K562 (cell line): Measurements from ENCODE around the gene WWC2. TPM values are rescaled to one million over a fixed set of nuclear protein-coding genes. Genes with fewer than 3 reads are reported as not detected.

ENCODE experiments used
- ATAC-seq: fragments of 200-7000 bp; cut with Tn5 transposase; 3 replicates; pipeline ENCODE4 v1.9.1; 2020; ENCODE audit warnings: moderate library complexity
- BruUV-seq: library from RNA; stranded (reverse); fragments of 400-500 nt; replicated peaks from 2 replicates; lab custom pipeline; 2021; lab: Mats Ljungman, UMichigan
- CTCF ChIA-PET: fragments of 300-600 bp; formaldehyde crosslinking; extraction: SDS; loops from one replicate; lab custom pipeline; 2021; ENCODE audit warnings: low intra/inter-chr PET ratio; lab: Yijun Ruan, JAX
- POLR2A ChIA-PET: fragments of 300-600, 350-650 bp; sonication (Branson Sonifier 250); formaldehyde crosslinking; extraction: SDS; loops from one replicate; lab custom pipeline; 2021; ENCODE audit warnings: antibody characterized with exemption, inconsistent platforms; lab: Yijun Ruan, JAX
- DNase-seq, 4 experiments: peaks; one replicate each; pipeline versions ENCODE4 v3.0.0 to v3.0.0-alpha.2; 2011 to 2018; ENCODE audit warnings: low spot score in 3 of 4, mixed read lengths in 3 of 4; ENCODE audit errors: extremely low read depth in 1 of 4
- FAIRE-seq: peaks from 2 replicates; lab custom pipeline; 2011; peaks lifted over from hg19 to GRCh38; lab: Jason Lieb, UNC
- H2AFZ ChIP-seq: 2 replicates; pipeline ENCODE4 v1.6.0; 2011; ENCODE audit warnings: low read depth, low read length, control low read depth, inconsistent platforms
- H3K27ac ChIP-seq: fragments of 200-600 bp; 3 replicates; pipeline ENCODE4 v1.8.0; 2011; ENCODE audit warnings: low read depth, mild to moderate bottlenecking, control low read depth, inconsistent platforms, low read length, moderate library complexity, mixed read lengths; ENCODE audit errors: extremely low read depth
- H3K27me3 ChIP-seq, 2 experiments: fragments of 300-600 bp in 1 of 2; 2 replicates in 1 of 2; 3 replicates in 1 of 2; pipeline versions ENCODE4 v1.6.0 to v1.8.0; 2011; ENCODE audit warnings: inconsistent platforms in 2 of 2, low read length in 2 of 2, mild to moderate bottlenecking in 1 of 2, mixed read lengths in 1 of 2, moderate library complexity in 1 of 2; ENCODE audit not compliant: control insufficient read depth in 2 of 2, insufficient read depth in 2 of 2
- H3K36me3 ChIP-seq: fragments of 300-600 bp; 3 replicates; pipeline ENCODE4 v1.8.0; 2011; ENCODE audit warnings: mild to moderate bottlenecking, low read length, inconsistent platforms; ENCODE audit not compliant: control insufficient read depth, insufficient read depth
- H3K4me1 ChIP-seq, 2 experiments: fragments of 200-600 bp in 1 of 2; replicated peaks in 1 of 2; 2 replicates in 1 of 2; 3 replicates in 1 of 2; pipeline versions ENCODE4 v1.5.1 to v1.8.0; 2011; ENCODE audit warnings: inconsistent platforms in 2 of 2, low read length in 2 of 2, mild to moderate bottlenecking in 1 of 2, mixed read lengths in 1 of 2, moderate library complexity in 1 of 2; ENCODE audit not compliant: control insufficient read depth in 2 of 2, insufficient read depth in 2 of 2
- H3K4me2 ChIP-seq: 2 replicates; pipeline ENCODE4 v1.6.1; 2011; ENCODE audit warnings: low read length, control low read depth, inconsistent platforms, mixed read lengths; ENCODE audit not compliant: insufficient read depth
- H3K4me3 ChIP-seq: fragments of 200-600 bp; sonication (generic), shearing (Covaris generic); 2 replicates; pipeline ENCODE4 v1.5.1; 2016; ENCODE audit warnings: control low read depth, inconsistent platforms
- H3K79me2 ChIP-seq: fragments of 200-600 bp; 3 replicates; pipeline ENCODE4 v1.8.0; 2011; ENCODE audit warnings: low read length, inconsistent platforms; ENCODE audit not compliant: control insufficient read depth, insufficient read depth
- H3K9ac ChIP-seq, 2 experiments: 2 replicates each; pipeline versions ENCODE4 v1.6.0 to v1.6.1; 2011; ENCODE audit warnings: low read depth in 2 of 2, low read length in 2 of 2, control low read depth in 1 of 2, inconsistent platforms in 1 of 2, mild to moderate bottlenecking in 1 of 2, mixed read lengths in 1 of 2; ENCODE audit not compliant: insufficient read depth in 1 of 2
- H3K9me1 ChIP-seq: one replicate; pipeline ENCODE4 v1.6.0; 2011; ENCODE audit warnings: inconsistent platforms, mild to moderate bottlenecking, low read length, moderate library complexity; ENCODE audit not compliant: control insufficient read depth, insufficient read depth
- H3K9me3 ChIP-seq: replicated peaks from 2 replicates; pipeline ENCODE4 v1.5.1; 2011; ENCODE audit warnings: low read depth, low read length, inconsistent platforms; ENCODE audit not compliant: control insufficient read depth, insufficient read depth
- H4K20me1 ChIP-seq: replicated peaks from 2 replicates; pipeline ENCODE4 v1.6.1; 2011; ENCODE audit warnings: low read length, inconsistent platforms, mixed read lengths; ENCODE audit not compliant: control insufficient read depth, insufficient read depth
- FUS ChIP-seq: fragments of 200-400 bp; formaldehyde crosslinking; optimal IDR thresholded peaks from 2 replicates; pipeline ENCODE3; 2017; ENCODE audit warnings: low read depth, low read length
- ILK ChIP-seq: fragments of 450-650 bp; IDR thresholded peaks from 2 replicates; pipeline ENCODE4 v1.6.1; 2016; ENCODE audit warnings: missing genetic modification characterization, low read depth, mild to moderate bottlenecking, missing compliant biosample characterization, moderate library complexity, borderline replicate concordance
- RAD51 ChIP-seq: fragments of 450-650 bp; IDR thresholded peaks from 2 replicates; pipeline ENCODE4 v1.7.1; 2016; ENCODE audit warnings: low read depth, mild to moderate bottlenecking, borderline replicate concordance
- SETDB1 ChIP-seq: IDR thresholded peaks from one replicate; pipeline ENCODE4 v1.6.1; 2012; ENCODE audit warnings: low read length, control low read depth, inconsistent platforms
- ZNF217 ChIP-seq: sonication (generic); formaldehyde crosslinking; IDR thresholded peaks from 2 replicates; pipeline ENCODE4 v1.8.0; 2022; ENCODE audit warnings: mild to moderate bottlenecking, missing genetic modification reagents
- ZNF444 ChIP-seq: fragments of 250-450 bp; sonication (Bioruptor Pico); IDR thresholded peaks from 2 replicates; pipeline ENCODE4 v1.4.0; 2020; ENCODE audit warnings: mild to moderate bottlenecking, moderate library complexity
- ZNF561 ChIP-seq: fragments of 450-650 bp; formaldehyde crosslinking; conservative IDR thresholded peaks from 2 replicates; pipeline ENCODE4 v1.4.0; 2020; ENCODE audit warnings: mild to moderate bottlenecking, moderate library complexity
- WGBS: fragments of 100-300 bp; shearing (Covaris generic); methylation state at CpG from one replicate; pipeline ENCODE4 v1.1.6; 2016; ENCODE audit warnings: low coverage, mixed read lengths; ENCODE audit not compliant: insufficient coverage; ENCODE audit errors: missing lambda C conversion rate; 5-methylcytosine and 5-hydroxymethylcytosine counted together
- in situ Hi-C: fragments of 300-500 bp; cut with MboI; formaldehyde crosslinking; loops from 4 replicates; pipeline ENCODE4 v1.15.0; 2018; ENCODE audit warnings: inconsistent platforms, mixed read lengths
- intact Hi-C: fragments of 100-400 bp; cut with micrococcal nuclease; formaldehyde crosslinking; loops from 2 replicates; pipeline ENCODE4 v1.14.2; 2022
- polyA plus RNA-seq, 8 experiments: library from polyadenylated mRNA; depleted of rRNA in 4 of 8; stranded (reverse) in 5 of 8; unstranded in 3 of 8; fragments of >200 nt; fragmentation: Nextera tagmentation in 2 of 8; fragmentation: Illumina TruSeq in 1 of 8; extraction: Ambion mirVana in 2 of 8; extraction: Trizol in 1 of 8; gene quantifications; 2 replicates each; pipeline versions ENCODE4 v1.2.1 to v1.2.3, GENCODE V29; 2011 to 2014; ENCODE audit warnings: inconsistent platforms in 1 of 8, missing spikeins in 1 of 8
- total RNA-seq, 7 experiments: library from RNA; depleted of rRNA in 6 of 7; stranded (reverse); fragments of >200 nt in 6 of 7; fragmentation: Illumina TruSeq in 2 of 7; extraction: Trizol in 2 of 7; gene quantifications; 2 replicates each; pipeline versions ENCODE4 v1.2.1 to v1.2.3, GENCODE V29; 2011 to 2021; ENCODE audit warnings: low replicate concordance in 1 of 7
- TF ChIP-seq, protein P1 (sequence below), 3 experiments: fragments of 200-800 bp in 1 of 3; fragments of 250-450 bp in 1 of 3; fragments of 450-650 bp in 1 of 3; sonication (Bioruptor Pico) in 1 of 3; sonication (Bioruptor generic) in 1 of 3; formaldehyde crosslinking in 1 of 3; IDR thresholded peaks; 2 replicates each; pipeline versions ENCODE4 v1.6.1 to v1.8.0; 2016 to 2022; ENCODE audit warnings: mild to moderate bottlenecking in 2 of 3, missing genetic modification characterization in 2 of 3, missing compliant biosample characterization in 1 of 3, moderate library complexity in 1 of 3
- TF ChIP-seq, protein P2 (sequence below): fragments of 450-650 bp; IDR thresholded peaks from 2 replicates; pipeline ENCODE4 v1.6.1; 2016; ENCODE audit warnings: borderline replicate concordance
- TF ChIP-seq, protein P3 (sequence below): fragments of 450-650 bp; conservative IDR thresholded peaks from 2 replicates; pipeline ENCODE4 v1.6.1; 2016; ENCODE audit warnings: missing genetic modification characterization, low read depth, mild to moderate bottlenecking, missing compliant biosample characterization, moderate library complexity

The WWC2 gene
- total and polyA plus RNA-seq, 9 of the 15 experiments (the other 6 are each of a cell fraction or from before 2014, with no cell fraction given) = 3.7 to 39.4 (median 19.6) TPM

DNA sequence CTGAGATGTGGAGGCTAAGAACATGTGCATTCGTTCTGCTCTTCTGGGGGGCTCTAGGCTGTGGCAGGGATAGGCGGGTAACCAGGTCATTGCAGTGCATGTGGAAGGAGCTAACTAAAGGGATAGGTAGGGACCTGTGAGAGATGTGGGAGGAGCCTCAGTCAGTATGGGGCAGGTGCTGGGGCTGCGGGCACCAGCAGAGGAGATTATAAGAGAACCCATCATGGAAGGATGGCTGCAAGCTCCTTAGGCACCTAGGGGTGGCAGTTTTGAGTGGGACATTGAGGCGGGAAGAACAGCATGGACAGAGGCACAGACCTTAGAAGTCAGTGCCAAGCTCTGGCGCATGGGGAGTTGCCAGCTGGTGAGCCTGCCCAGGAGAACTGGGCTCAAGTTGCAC is 213.8 kb downstream of the WWC2 start (continued):
- TF ChIP-seq, protein P1, sequence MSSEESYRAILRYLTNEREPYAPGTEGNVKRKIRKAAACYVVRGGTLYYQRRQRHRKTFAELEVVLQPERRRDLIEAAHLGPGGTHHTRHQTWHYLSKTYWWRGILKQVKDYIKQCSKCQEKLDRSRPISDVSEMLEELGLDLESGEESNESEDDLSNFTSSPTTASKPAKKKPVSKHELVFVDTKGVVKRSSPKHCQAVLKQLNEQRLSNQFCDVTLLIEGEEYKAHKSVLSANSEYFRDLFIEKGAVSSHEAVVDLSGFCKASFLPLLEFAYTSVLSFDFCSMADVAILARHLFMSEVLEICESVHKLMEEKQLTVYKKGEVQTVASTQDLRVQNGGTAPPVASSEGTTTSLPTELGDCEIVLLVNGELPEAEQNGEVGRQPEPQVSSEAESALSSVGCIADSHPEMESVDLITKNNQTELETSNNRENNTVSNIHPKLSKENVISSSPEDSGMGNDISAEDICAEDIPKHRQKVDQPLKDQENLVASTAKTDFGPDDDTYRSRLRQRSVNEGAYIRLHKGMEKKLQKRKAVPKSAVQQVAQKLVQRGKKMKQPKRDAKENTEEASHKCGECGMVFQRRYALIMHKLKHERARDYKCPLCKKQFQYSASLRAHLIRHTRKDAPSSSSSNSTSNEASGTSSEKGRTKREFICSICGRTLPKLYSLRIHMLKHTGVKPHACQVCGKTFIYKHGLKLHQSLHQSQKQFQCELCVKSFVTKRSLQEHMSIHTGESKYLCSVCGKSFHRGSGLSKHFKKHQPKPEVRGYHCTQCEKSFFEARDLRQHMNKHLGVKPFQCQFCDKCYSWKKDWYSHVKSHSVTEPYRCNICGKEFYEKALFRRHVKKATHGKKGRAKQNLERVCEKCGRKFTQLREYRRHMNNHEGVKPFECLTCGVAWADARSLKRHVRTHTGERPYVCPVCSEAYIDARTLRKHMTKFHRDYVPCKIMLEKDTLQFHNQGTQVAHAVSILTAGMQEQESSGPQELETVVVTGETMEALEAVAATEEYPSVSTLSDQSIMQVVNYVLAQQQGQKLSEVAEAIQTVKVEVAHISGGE (CRISPR knock-in tag; IDR thresholded peaks at IDR 0.05) = no peak
- no peak for TF ChIP-seq RAD51
- no peak for TF ChIP-seq FUS
- TF ChIP-seq SETDB1 = no peak
- TF ChIP-seq ZNF561 (CRISPR knock-in tag) = no peak

DNA sequence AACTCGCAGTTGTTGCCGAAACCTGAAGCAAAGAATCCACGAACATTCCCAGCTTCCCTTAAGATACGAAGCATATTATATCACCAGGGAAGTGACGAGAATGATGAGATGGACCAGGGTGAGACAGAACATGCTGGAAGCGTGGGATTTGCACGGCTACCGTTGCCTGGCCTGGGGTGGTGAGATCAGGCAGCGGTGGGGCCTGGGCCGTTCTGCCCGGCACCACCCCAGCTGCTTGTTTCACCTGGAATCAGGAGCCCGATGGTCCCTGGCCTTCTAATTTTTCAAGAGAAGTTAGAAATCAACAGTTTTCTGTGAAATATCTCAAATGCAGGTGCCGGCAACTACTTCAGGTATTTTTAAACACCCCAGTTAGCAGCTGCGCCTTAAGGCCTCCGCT is 215.3 kb downstream of the WWC2 start:
- Histone ChIP-seq H3K79me2 (no peaks in the 10 kb centered on the region), H3K4me3 (no peak overlapping the region), H3K4me1 (no peaks in the 10 kb centered on the region), H3K4me2 (no peak overlapping the region), H2AFZ (no peak overlapping the region), H4K20me1 (no peaks in the 10 kb centered on the region), H3K36me3 (peaks cover 11% of the 10 kb centered on the region; the same call in 1 of the 3 replicates), H3K9ac (no peak overlapping the region), H3K27ac (no peak overlapping the region), H3K27me3 (no peaks in the 10 kb centered on the region), H3K9me1 (no peaks in the 10 kb centered on the region), H3K9me3 (no peaks in the 10 kb centered on the region)
- DNase-seq = no peak
- ATAC-seq = no peak
- intact Hi-C loops = no loop called here
- 83% methylated on average over 15 of the region's 15 CpGs for WGBS
- no peak for FAIRE-seq
- BruUV-seq = no TSS peak
- in situ Hi-C loops = no loop called here
- ChIA-PET POLR2A (interaction anchor here (0.7 kb wide), 1 partner anchor 20 kb away, joined by 3 read pairs; no protein-coding TSS in a partner anchor), CTCF (no interaction called here)
- TF ChIP-seq, protein P2, sequence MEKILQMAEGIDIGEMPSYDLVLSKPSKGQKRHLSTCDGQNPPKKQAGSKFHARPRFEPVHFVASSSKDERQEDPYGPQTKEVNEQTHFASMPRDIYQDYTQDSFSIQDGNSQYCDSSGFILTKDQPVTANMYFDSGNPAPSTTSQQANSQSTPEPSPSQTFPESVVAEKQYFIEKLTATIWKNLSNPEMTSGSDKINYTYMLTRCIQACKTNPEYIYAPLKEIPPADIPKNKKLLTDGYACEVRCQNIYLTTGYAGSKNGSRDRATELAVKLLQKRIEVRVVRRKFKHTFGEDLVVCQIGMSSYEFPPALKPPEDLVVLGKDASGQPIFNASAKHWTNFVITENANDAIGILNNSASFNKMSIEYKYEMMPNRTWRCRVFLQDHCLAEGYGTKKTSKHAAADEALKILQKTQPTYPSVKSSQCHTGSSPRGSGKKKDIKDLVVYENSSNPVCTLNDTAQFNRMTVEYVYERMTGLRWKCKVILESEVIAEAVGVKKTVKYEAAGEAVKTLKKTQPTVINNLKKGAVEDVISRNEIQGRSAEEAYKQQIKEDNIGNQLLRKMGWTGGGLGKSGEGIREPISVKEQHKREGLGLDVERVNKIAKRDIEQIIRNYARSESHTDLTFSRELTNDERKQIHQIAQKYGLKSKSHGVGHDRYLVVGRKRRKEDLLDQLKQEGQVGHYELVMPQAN = no peak
- TF ChIP-seq ILK (tag) (no peak), ZNF217 (CRISPR knock-in tag) (no peak), ZNF444 (CRISPR knock-in tag) (no peak)
- TF ChIP-seq, protein P3, sequence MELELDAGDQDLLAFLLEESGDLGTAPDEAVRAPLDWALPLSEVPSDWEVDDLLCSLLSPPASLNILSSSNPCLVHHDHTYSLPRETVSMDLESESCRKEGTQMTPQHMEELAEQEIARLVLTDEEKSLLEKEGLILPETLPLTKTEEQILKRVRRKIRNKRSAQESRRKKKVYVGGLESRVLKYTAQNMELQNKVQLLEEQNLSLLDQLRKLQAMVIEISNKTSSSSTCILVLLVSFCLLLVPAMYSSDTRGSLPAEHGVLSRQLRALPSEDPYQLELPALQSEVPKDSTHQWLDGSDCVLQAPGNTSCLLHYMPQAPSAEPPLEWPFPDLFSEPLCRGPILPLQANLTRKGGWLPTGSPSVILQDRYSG (tag) = no peak
